ENCODE data around the gene PLEKHG5.

The PLEKHG5 gene

GRCh38 chr1:6424619-6425593 is 66.6 kb downstream of the PLEKHG5 start, which contains the start of gene ESPN:
TSS of gene ESPN (plus strand) at chr1:6424776. CDS start at chr1:6424956, 180 bp downstream.
- peak in 2 of 3 donors; percentile 25 to 57 for DNase-seq

- no peak for DNase-seq
Measured at GRCh38 chr1:6424000-6424565, 67.4 kb downstream of the PLEKHG5 start.

GRCh38 chr1:6423321-6423999 is 68.0 kb downstream of the PLEKHG5 start:
- DNase-seq, result peak; percentile 22 to 50 (median 43)

- DNase-seq, result no peak
Measured at GRCh38 chr1:6421266-6421665, 70.2 kb downstream of the PLEKHG5 start.

GRCh38 chr1:6420454-6421042 is 70.9 kb downstream of the PLEKHG5 start:
- peak in 1 of 3 donors; percentile 39 for DNase-seq

GRCh38 chr1:6419804-6420453 is 71.5 kb downstream of the PLEKHG5 start, which contains the start of gene HES2:
TSS of gene HES2 (minus strand) at chr1:6419919. CDS start at chr1:6419820, 99 bp downstream.
- DNase-seq, result peak in 1 of 3 donors; percentile 55

- DNase-seq, result no peak
Measured at GRCh38 chr1:6419397-6419803, 72.1 kb downstream of the PLEKHG5 start.

GRCh38 chr1:6418668-6419396 is 72.6 kb downstream of the PLEKHG5 start:
- no peak for DNase-seq

- DNase-seq, result no peak
Measured at GRCh38 chr1:6417961-6418667, 73.4 kb downstream of the PLEKHG5 start.
